OCI-LY1 (cell line): Measurements from ENCODE around the gene PDE2A.

Experiments
- H2AFZ ChIP-seq: fragments of 200-600 bp; sonication (generic), shearing (Covaris generic); 2 replicates; pipeline ENCODE4 v1.6.0; 2014; ENCODE audit warnings: antibody characterized with exemption, mild to moderate bottlenecking, low read length
- H3F3A ChIP-seq: fragments of 200-600 bp; sonication (generic), shearing (Covaris generic); 2 replicates; pipeline ENCODE4 v1.6.0; 2014; ENCODE audit warnings: mild to moderate bottlenecking, antibody characterized with exemption, low read length, moderate library complexity; ENCODE audit not compliant: insufficient read depth
- H3K27ac ChIP-seq: fragments of 200-600 bp; sonication (generic); 2 replicates; pipeline ENCODE4 v1.5.1; 2014; ENCODE audit warnings: low read length, mixed run types, mild to moderate bottlenecking, low read depth; ENCODE audit not compliant: poor library complexity, severe bottlenecking
- H3K27me3 ChIP-seq: fragments of 200-600 bp; sonication (generic); 2 replicates; pipeline ENCODE4 v1.6.0; 2014; ENCODE audit warnings: antibody characterized with exemption, mild to moderate bottlenecking, low read length, moderate library complexity; ENCODE audit not compliant: insufficient read depth
- H3K36me3 ChIP-seq: fragments of 200-600 bp; sonication (generic); 2 replicates; pipeline ENCODE4 v1.6.1; 2014; ENCODE audit warnings: mild to moderate bottlenecking, antibody characterized with exemption, low read length, moderate library complexity, mixed read lengths; ENCODE audit not compliant: insufficient read depth
- H3K4me1 ChIP-seq: fragments of 200-600 bp; sonication (generic); 2 replicates; pipeline ENCODE4 v1.5.1; 2014; ENCODE audit warnings: mild to moderate bottlenecking, low read length, moderate library complexity; ENCODE audit not compliant: insufficient read depth, severe bottlenecking
- H3K4me2 ChIP-seq: fragments of 200-600 bp; sonication (generic), shearing (Covaris generic); 2 replicates; pipeline ENCODE4 v1.6.1; 2014; ENCODE audit warnings: low read length
- H3K4me3 ChIP-seq: fragments of 200-600 bp; sonication (generic); 2 replicates; pipeline ENCODE4 v1.5.1; 2014; ENCODE audit warnings: low read length, low read depth, mild to moderate bottlenecking, mixed read lengths; ENCODE audit not compliant: poor library complexity, severe bottlenecking
- H3K79me2 ChIP-seq: fragments of 200-600 bp; shearing (Covaris generic); 2 replicates; pipeline ENCODE4 v1.6.1; 2016; ENCODE audit warnings: mixed run types, low read length, mixed read lengths; ENCODE audit not compliant: insufficient read depth
- H3K9ac ChIP-seq: fragments of 200-600 bp; sonication (generic), shearing (Covaris generic); 2 replicates; pipeline ENCODE4 v1.6.1; 2014; ENCODE audit warnings: mild to moderate bottlenecking, low read length, mixed read lengths
- H3K9me2 ChIP-seq: fragments of 200-600 bp; sonication (generic), shearing (Covaris generic); 2 replicates; pipeline ENCODE4 v1.6.1; 2014; ENCODE audit warnings: low read depth, mild to moderate bottlenecking, low read length, mixed read lengths
- H3K9me3 ChIP-seq: fragments of 200-600 bp; shearing (Covaris generic); 2 replicates; pipeline ENCODE4 v1.6.1; 2014; ENCODE audit warnings: low read length, mixed read lengths
- H4K20me1 ChIP-seq: fragments of 200-600 bp; sonication (generic), shearing (Covaris generic); 2 replicates; pipeline ENCODE4 v1.6.0; 2016; ENCODE audit warnings: mild to moderate bottlenecking, low read length; ENCODE audit not compliant: insufficient read depth
- CTCF ChIP-seq: fragments of 200-600 bp; sonication (generic), shearing (Covaris generic); IDR thresholded peaks from 2 replicates; pipeline ENCODE4 v1.5.1; 2017; ENCODE audit warnings: mild to moderate bottlenecking, antibody characterized with exemption, low read length, moderate library complexity, mixed read lengths
- EZH2 ChIP-seq: fragments of 200-600 bp; sonication (generic), shearing (Covaris generic); IDR thresholded peaks from 2 replicates; pipeline ENCODE4 v1.8.0; 2017; ENCODE audit warnings: borderline replicate concordance, mixed run types, mild to moderate bottlenecking, antibody characterized with exemption, low read length, moderate library complexity, mixed read lengths

The PDE2A gene

GRCh38 chr11:72702096-72702495 is 27.9 kb upstream of the PDE2A start:
- H3K9ac ChIP-seq, result no peak overlapping the region
- TF ChIP-seq EZH2 (no peak), CTCF (no peak)
- peaks cover 80% of the 10 kb centered on the region for H3K36me3 ChIP-seq
- H3K27me3 ChIP-seq, result no peaks in the 10 kb centered on the region
- no peaks in the 10 kb centered on the region for H3K79me2 ChIP-seq
- H3K9me3 ChIP-seq, result no peaks in the 10 kb centered on the region
- no peak overlapping the region for H2AFZ ChIP-seq
- H3K4me1 ChIP-seq, result no peaks in the 10 kb centered on the region
- no peak overlapping the region for H3K4me2 ChIP-seq
- H3F3A ChIP-seq, result no peaks in the 10 kb centered on the region
- H3K27ac ChIP-seq, result no peak overlapping the region
- H3K9me2 ChIP-seq, result no peaks in the 10 kb centered on the region
- no peak overlapping the region for H3K4me3 ChIP-seq
- no peaks in the 10 kb centered on the region for H4K20me1 ChIP-seq

- H3K36me3 ChIP-seq, result peaks cover 78% of the 10 kb centered on the region
- no peaks in the 10 kb centered on the region for H3K27me3 ChIP-seq
- no peak overlapping the region for H3K27ac ChIP-seq
- TF ChIP-seq EZH2, result no peak
- no peak overlapping the region for H3K4me3 ChIP-seq
- no peaks in the 10 kb centered on the region for H3K4me1 ChIP-seq
- no peaks in the 10 kb centered on the region for H3K9me2 ChIP-seq
- no peak overlapping the region for H3K4me2 ChIP-seq
- H3K79me2 ChIP-seq, result no peaks in the 10 kb centered on the region
- no peaks in the 10 kb centered on the region for H4K20me1 ChIP-seq
- no peak overlapping the region for H2AFZ ChIP-seq
- H3K9ac ChIP-seq, result no peak overlapping the region
- no peaks in the 10 kb centered on the region for H3K9me3 ChIP-seq
- no peaks in the 10 kb centered on the region for H3F3A ChIP-seq
Observed at GRCh38 chr11:72701466-72701865, 27.2 kb upstream of the PDE2A start.

- Histone ChIP-seq H3K27ac (no peak overlapping the region), H3K27me3 (no peaks in the 10 kb centered on the region), H3K9me3 (no peaks in the 10 kb centered on the region), H3K4me3 (no peak overlapping the region), H3K4me2 (no peak overlapping the region), H3F3A (no peaks in the 10 kb centered on the region), H2AFZ (no peak overlapping the region), H3K36me3 (peaks cover 82% of the 10 kb centered on the region), H3K9ac (no peak overlapping the region), H3K9me2 (no peaks in the 10 kb centered on the region), H3K79me2 (no peaks in the 10 kb centered on the region), H4K20me1 (no peaks in the 10 kb centered on the region), H3K4me1 (no peaks in the 10 kb centered on the region)
- TF ChIP-seq CTCF, result no peak
- TF ChIP-seq EZH2, result no peak
Observed at GRCh38 chr11:72700146-72700545, 25.9 kb upstream of the PDE2A start.

GRCh38 chr11:72697814-72698213 is 23.6 kb upstream of the PDE2A start:
- Histone ChIP-seq H3K4me2 (no peak overlapping the region), H3K4me1 (no peaks in the 10 kb centered on the region), H2AFZ (no peak overlapping the region), H3K79me2 (no peaks in the 10 kb centered on the region), H3K9me2 (no peaks in the 10 kb centered on the region), H3K27me3 (no peaks in the 10 kb centered on the region), H3K36me3 (peaks cover 88% of the 10 kb centered on the region), H3K9me3 (no peaks in the 10 kb centered on the region), H3K4me3 (no peak overlapping the region), H3F3A (no peaks in the 10 kb centered on the region), H4K20me1 (no peaks in the 10 kb centered on the region), H3K9ac (no peak overlapping the region), H3K27ac (no peak overlapping the region)
- TF ChIP-seq CTCF, result no peak
- TF ChIP-seq EZH2, result no peak
